GM12874 (cell line): Measurements from ENCODE around the gene SCTR.

Experiments used
- CTCF ChIP-seq: IDR thresholded peaks from 2 replicates; pipeline ENCODE4 v1.5.1; 2011; ENCODE audit warnings: low read depth, mild to moderate bottlenecking, control low read depth, low read length, moderate library complexity; ENCODE audit not compliant: insufficient read depth

SCTR gene

GRCh38 chr2:119478188-119478977 is 45.9 kb downstream of the SCTR start:
- no peak for TF ChIP-seq CTCF

DNA sequence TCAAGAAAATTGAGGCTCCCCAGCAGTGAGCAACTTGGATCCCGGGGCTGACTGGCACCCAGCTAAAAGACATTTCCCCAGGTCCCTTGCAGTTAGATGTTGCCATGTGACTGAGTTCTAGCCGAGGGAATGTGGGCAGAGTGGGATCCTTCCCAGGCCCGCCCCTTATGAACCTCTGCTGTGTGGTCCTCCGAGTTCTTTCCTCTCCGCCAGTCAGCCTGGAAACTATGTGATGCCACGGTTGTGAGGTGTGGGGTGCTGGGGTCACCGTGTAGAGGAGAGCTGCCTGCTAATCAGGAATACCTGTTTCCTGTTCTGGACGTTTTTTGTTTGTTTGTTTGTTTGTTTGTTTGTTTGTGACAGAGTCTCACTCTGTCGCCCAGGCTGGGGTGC is 47.2 kb downstream of the SCTR start:
- TF ChIP-seq CTCF, result no peak

GRCh38 chr2:119476301-119477112 is 47.8 kb downstream of the SCTR start:
- TF ChIP-seq CTCF, result peak; percentile 94

DNA sequence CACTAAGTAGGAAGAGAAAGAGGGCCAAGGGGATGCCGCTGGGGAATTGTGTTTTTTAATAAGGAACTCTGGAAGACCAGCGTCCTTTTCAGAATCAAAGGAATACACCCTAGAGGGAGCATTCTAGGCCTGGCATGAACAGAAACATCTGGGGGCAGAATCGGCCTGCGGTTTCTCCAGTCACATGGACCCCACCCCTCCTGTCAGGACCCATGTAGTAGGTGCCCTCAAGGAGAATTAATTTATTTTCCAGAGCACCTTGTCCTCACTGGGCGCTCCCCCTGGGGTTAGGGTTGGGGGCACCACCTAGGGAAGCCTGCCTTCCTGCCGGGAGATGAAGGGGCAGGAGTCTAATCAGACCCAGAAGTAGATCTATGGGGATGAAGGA is 48.4 kb downstream of the SCTR start:
- no peak for TF ChIP-seq CTCF

- TF ChIP-seq CTCF, result no peak
Measured at GRCh38 chr2:119475225-119475856, 48.9 kb downstream of the SCTR start.

DNA sequence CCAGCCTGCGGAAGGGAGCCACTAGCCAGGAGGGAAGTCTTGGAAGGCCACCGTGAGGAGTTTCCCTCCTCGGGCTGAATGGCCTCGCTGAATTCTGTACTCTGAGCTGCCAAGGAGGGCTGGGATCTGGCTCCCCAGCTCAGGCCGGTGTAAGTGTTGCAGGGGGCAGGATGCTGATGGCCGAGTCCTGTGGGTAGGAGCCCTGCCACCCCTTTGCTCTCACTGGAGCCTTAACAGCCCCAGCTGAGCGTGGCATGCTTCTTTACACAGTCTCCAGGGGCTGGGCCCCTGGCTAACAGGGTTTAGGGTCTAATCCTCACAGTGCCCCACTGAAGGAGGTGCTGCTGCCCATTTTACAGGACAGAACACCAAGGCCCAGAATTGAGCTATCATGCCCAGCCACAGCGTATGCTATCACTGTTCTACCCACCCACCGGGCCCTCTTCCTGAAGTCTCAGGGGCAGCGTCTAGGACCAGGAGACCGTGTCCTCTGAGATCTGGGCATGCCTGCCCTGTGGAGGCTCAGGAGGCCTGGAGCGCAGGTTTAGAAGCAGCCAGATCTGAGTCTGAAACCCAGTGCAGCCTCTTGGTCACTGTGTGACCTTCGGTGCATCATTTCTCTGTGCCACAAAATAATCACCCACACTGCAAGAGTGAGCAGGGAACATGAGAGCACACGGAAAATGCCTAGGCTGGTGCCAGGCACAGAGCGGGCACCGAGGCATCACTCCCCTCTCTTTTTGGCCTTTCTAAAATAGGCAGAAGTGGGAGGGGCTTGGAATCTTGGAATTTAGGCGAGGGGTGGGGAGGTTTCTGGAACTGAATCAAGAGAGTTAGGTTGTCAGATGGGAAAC is 49.7 kb downstream of the SCTR start:
- TF ChIP-seq CTCF, result no peak
